ENCODE measurements around the gene MEOX2.
A peak's percentile ranks its signal among the peaks of the same experiment; 100 is the strongest.

Gene MEOX2

DNA sequence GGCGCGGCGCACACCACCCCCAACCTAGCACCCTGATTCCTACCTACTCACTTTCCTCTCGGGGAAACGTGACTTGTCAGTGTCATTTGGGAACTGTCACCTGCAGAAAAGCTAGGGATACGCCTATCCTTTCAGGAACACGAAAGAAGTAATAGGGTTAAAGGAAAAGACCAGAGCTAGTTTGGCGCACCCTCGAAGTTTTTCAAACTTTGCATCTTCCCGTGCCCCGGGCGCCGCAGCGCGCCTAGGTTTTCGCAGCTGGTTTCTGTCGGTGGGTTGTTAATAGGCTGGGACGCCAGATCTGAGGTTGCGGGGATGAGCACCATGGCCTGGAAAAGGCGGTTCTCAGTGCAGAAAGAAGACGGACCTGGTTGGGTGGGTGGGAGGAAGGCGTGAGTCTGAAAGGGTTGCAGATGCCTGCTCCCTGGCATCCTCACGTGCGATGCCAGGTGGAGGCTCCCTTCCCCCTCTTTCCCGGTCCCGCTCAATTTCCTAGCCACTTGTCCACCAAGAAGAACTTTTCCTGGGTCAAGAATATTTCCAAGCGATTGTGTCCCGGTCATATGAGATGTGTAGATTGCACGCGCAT, 568 bp upstream of the MEOX2 start:
- no peak for DNase-seq (ENCODE audit: low read depth)
- TF ChIP-seq, protein P1, sequence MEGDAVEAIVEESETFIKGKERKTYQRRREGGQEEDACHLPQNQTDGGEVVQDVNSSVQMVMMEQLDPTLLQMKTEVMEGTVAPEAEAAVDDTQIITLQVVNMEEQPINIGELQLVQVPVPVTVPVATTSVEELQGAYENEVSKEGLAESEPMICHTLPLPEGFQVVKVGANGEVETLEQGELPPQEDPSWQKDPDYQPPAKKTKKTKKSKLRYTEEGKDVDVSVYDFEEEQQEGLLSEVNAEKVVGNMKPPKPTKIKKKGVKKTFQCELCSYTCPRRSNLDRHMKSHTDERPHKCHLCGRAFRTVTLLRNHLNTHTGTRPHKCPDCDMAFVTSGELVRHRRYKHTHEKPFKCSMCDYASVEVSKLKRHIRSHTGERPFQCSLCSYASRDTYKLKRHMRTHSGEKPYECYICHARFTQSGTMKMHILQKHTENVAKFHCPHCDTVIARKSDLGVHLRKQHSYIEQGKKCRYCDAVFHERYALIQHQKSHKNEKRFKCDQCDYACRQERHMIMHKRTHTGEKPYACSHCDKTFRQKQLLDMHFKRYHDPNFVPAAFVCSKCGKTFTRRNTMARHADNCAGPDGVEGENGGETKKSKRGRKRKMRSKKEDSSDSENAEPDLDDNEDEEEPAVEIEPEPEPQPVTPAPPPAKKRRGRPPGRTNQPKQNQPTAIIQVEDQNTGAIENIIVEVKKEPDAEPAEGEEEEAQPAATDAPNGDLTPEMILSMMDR (conservative IDR thresholded peaks at IDR 0.05; ENCODE audit: low read depth, low read length), result no peak
- H3K4me3 ChIP-seq (ENCODE audit: low read depth, low read length), result peak overlapping the region; percentile 18

DNA sequence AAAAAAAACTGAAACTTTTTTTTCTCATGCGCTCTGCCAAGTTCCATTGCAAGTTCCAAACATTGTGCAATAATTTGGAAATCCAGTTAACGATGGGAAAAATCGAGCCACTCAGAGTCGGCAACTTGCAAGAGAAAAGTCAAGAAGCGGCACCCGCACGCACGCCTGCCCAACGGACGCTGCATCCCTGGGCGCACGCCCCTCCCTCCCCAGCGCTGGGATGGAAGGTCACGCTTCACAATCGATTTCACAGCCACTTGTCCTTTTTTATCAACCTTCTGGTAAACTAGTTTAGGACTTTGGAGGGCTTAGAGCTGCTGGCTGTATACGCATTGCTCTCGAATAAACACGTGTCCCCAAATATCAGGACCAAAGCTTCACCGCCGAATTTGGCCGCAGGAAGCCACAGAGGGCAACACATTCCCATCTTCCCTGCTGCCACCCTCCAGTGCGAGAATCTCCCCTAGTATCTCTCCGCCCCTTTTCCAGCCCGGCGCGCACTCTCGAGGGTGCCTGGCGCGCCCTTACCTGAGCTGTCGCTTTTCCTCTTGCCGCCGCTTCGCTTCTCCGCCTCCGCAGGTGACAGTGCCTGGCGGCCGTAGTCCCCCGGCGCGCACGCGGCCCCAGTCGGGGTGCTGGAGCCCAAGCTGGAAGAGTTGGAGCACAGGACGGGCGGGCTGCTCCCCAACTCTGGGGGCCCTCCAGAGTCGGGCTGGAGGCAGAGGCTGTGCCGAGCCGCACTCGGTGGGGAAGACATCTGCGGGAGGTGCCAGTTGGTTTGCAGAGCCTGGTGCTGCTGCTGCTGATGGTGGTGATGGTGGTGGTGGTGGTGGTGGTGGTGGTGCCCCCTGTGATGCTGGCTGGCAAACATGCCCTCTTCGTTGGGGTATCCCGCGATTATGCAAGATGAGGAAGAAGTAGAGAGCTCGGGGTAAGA, 857 bp downstream of the MEOX2 start:
- DNase-seq (ENCODE audit: low read depth), result peak; percentile 26
- H3K4me3 ChIP-seq (ENCODE audit: low read depth, low read length), result peak overlapping the region; percentile 1
- TF ChIP-seq, protein P1 (conservative IDR thresholded peaks at IDR 0.05; ENCODE audit: low read depth, low read length), result no peak

DNA sequence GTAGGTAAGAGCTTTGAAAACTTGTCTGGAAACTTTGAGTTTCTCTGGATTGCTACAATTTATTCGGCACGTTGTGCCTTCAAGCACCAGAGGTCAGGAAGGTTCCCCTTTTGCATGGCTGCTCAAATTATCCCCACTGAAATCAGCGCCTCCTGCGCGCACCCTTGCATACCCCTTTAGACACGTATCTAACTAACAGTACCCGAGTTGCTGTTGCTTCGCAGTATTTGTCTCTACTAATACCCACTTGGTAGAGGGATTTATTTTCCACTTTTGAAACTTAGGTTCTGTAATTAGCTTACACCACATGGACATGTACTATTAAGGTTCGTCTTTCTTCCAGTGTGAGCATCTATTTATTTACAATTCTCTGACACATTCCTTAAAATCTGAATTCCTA, 1.6 kb downstream of the MEOX2 start:
- TF ChIP-seq, protein P1 (conservative IDR thresholded peaks at IDR 0.05; ENCODE audit: low read depth, low read length), result no peak
- H3K4me3 ChIP-seq (ENCODE audit: low read depth, low read length), result no peak overlapping the region
- no peak for DNase-seq (ENCODE audit: low read depth)

DNA sequence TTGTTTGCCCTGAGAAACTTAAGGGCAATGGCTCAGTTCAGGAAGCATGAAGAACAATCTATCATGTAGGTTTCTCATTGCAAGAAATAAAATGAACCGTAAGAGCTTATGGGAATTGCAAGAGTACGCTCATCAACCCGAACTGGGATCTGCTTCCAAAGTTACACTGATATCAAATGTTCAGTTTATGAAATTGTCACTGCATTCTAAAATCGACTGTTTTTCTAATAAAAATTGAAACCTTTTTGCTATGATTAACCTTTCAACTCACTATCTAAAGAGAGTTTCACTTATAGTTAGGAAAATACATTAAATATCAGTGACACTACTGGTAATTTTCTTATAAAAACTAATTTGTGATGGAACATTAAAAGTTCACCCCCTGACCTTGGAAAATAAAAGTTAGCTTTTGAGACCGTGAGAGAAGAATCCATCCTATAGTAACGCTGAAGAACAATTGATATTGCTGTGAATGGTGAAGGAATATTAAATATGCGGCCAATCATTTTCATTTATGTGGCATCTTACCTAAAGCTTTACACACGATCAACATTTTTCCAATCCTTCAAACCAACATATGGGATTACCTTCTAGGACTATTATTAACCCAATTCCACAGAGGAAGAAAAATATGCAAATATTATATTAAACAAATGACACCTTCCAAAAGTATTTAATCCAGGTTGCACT, 2.2 kb downstream of the MEOX2 start:
- TF ChIP-seq, protein P1 (conservative IDR thresholded peaks at IDR 0.05; ENCODE audit: low read depth, low read length), result no peak
- no peak overlapping the region for H3K4me3 ChIP-seq (ENCODE audit: low read depth, low read length)
- DNase-seq (ENCODE audit: low read depth), result no peak

DNA sequence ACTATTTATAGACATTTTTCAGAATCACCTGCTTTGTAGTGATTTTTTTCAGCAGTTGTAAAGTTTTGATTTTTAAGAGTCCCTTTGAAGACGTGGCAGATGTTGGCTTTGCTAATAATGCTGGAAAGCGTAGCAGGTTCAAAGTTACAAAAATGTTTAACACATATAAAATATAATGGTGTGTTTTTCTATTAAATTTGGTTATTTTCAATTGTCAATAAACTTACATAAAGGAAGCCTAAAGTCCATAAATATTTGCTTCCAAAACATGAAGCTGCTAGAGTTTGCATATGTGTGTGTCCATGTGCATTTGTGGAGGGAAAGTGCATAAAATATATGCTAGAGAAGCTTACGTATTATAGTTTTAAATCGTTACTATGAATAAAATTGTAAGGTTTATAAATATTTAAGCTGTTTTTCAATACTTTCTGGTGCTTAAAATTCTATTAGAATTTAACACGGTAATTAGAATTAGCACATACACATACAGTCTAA, 3.7 kb downstream of the MEOX2 start:
- TF ChIP-seq, protein P1 (conservative IDR thresholded peaks at IDR 0.05; ENCODE audit: low read depth, low read length), result no peak
- no peak for DNase-seq (ENCODE audit: low read depth)
- H3K4me3 ChIP-seq (ENCODE audit: low read depth, low read length), result no peak overlapping the region

DNA sequence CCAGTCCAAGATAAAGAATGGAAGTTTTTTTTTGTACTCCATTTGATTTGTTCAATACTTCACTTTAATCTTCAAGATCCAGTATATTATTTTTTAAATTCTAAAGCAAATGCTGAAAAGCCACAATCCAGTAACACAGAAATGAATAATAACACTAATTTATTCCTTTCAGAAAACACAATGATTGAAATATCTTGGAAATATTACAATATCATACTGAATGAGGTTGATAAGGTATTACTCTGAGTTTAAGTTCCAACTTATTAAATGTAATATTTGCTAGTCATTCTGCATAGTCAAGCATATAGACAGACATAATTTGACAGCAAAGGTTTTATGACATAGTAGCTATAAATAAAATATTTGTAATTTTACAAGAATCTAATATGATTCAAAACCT, 4.4 kb downstream of the MEOX2 start:
- TF ChIP-seq, protein P1 (conservative IDR thresholded peaks at IDR 0.05; ENCODE audit: low read depth, low read length), result no peak
- DNase-seq (ENCODE audit: low read depth), result no peak
- H3K4me3 ChIP-seq (ENCODE audit: low read depth, low read length), result no peak overlapping the region
